GM23248 (cell line): Measurements from ENCODE around the gene SEL1L3.

Experiments used
- EZH2 ChIP-seq: fragments of 200-600 bp; sonication (generic); IDR thresholded peaks from 2 replicates; pipeline ENCODE4 v1.6.1; 2018; ENCODE audit warnings: antibody characterized with exemption, mild to moderate bottlenecking; ENCODE audit not compliant: insufficient read depth, poor library complexity, severe bottlenecking
- EZH2phosphoT487 ChIP-seq: fragments of 200-600 bp; sonication (generic); IDR thresholded peaks from 2 replicates; pipeline ENCODE4 v1.6.1; 2018; ENCODE audit warnings: antibody characterized with exemption, moderate library complexity, mild to moderate bottlenecking, low read depth; ENCODE audit not compliant: insufficient read depth

DNA sequence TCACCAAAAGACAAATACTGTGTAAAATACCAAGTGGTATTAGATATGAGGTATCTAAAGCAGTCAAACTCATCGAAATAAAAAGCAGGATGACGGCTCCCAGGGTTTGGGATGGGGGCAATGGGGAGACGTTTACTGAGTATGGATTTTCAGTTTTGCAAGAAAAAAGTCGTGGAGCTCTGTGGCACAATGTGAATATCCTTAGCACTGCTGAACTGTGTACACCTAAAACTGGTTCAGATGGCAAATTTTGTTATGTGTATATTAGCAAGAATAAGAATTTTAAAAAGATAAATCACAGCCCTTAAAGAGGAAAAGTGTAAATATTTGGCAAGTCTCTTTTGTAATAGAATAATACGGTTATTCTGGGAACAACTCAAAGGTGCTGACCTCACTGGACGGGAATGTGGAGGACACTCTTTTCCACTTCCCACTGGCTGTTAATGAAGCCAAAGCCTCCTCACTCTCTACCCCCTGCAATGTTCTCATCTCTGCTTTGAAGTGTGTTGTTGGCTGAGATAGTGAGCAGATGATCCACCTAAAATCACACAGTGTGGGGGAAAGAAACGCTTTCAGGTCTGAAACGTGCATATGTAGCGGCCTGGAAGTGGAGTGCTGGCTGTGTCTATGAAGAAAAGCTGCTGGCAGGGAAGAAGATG lies 49.2 kb downstream of the SEL1L3 start:
- no peak for TF ChIP-seq EZH2phosphoT487
- no peak for TF ChIP-seq EZH2
